HEK293 (cell line): Measurements from ENCODE around the gene SPAG5.

Source experiments
- GLI4 ChIP-seq: fragments of 450-650 bp; formaldehyde crosslinking; IDR thresholded peaks from 2 replicates; pipeline ENCODE4 v1.5.1; 2016; ENCODE audit warnings: missing biosample characterization, missing genetic modification characterization
- ZNF23 ChIP-seq: fragments of 450-650 bp; formaldehyde crosslinking; IDR thresholded peaks from 2 replicates; pipeline ENCODE4 v1.5.1; 2016; ENCODE audit warnings: missing biosample characterization, missing genetic modification characterization, borderline replicate concordance
- ZNF335 ChIP-seq: fragments of 450-650 bp; formaldehyde crosslinking; conservative IDR thresholded peaks from 2 replicates; pipeline ENCODE4 v1.5.1; 2016; ENCODE audit warnings: missing biosample characterization, missing genetic modification characterization
- TF ChIP-seq, protein P1 (sequence below): fragments of 450-650 bp; formaldehyde crosslinking; IDR thresholded peaks from 2 replicates; pipeline ENCODE4 v1.5.1; 2016; ENCODE audit warnings: missing biosample characterization, missing genetic modification characterization
- TF ChIP-seq, protein P2 (sequence below): fragments of 450-650 bp; formaldehyde crosslinking; IDR thresholded peaks from 2 replicates; pipeline ENCODE4 v1.5.1; 2016; ENCODE audit warnings: missing biosample characterization, missing genetic modification characterization
- TF ChIP-seq, protein P3 (sequence below): fragments of 450-650 bp; formaldehyde crosslinking; IDR thresholded peaks from 2 replicates; pipeline ENCODE4 v1.5.1; 2016; ENCODE audit warnings: missing biosample characterization, missing genetic modification characterization, borderline replicate concordance

DNA sequence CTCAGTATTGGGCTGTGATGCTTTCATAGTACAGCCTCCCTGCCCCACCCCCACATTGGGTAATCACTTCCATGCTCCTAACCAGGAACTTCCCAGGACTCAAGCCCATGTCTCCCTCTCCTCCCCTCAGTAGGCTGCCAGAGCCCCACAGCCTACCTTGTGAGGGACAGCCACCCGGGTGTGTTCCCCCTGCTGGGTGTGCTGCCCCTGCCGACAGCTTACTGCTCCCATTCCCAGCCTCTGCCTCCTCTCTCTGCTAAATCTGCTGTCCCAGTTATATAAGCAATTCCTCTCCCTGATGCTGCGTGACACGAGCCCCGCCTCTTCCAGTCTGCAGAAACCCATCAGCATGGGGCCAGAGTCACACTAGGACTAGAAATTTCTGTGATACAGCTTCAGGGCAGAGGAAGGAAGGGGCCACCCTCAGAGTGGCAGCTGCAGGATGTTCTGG is 15.1 kb upstream of the SPAG5 start, which contains the start of gene RSKR:
- no peak for TF ChIP-seq ZNF335 (tag by site-specific recombination)
- TF ChIP-seq, protein P1, sequence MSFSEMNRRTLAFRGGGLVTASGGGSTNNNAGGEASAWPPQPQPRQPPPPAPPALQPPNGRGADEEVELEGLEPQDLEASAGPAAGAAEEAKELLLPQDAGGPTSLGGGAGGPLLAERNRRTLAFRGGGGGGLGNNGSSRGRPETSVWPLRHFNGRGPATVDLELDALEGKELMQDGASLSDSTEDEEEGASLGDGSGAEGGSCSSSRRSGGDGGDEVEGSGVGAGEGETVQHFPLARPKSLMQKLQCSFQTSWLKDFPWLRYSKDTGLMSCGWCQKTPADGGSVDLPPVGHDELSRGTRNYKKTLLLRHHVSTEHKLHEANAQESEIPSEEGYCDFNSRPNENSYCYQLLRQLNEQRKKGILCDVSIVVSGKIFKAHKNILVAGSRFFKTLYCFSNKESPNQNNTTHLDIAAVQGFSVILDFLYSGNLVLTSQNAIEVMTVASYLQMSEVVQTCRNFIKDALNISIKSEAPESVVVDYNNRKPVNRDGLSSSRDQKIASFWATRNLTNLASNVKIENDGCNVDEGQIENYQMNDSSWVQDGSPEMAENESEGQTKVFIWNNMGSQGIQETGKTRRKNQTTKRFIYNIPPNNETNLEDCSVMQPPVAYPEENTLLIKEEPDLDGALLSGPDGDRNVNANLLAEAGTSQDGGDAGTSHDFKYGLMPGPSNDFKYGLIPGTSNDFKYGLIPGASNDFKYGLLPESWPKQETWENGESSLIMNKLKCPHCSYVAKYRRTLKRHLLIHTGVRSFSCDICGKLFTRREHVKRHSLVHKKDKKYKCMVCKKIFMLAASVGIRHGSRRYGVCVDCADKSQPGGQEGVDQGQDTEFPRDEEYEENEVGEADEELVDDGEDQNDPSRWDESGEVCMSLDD (tag by site-specific recombination) = no peak
- TF ChIP-seq ZNF23 = no peak
- TF ChIP-seq, protein P2, sequence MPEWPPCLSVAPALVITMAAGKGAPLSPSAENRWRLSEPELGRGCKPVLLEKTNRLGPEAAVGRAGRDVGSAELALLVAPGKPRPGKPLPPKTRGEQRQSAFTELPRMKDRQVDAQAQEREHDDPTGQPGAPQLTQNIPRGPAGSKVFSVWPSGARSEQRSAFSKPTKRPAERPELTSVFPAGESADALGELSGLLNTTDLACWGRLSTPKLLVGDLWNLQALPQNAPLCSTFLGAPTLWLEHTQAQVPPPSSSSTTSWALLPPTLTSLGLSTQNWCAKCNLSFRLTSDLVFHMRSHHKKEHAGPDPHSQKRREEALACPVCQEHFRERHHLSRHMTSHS = no peak
- TF ChIP-seq, protein P3, sequence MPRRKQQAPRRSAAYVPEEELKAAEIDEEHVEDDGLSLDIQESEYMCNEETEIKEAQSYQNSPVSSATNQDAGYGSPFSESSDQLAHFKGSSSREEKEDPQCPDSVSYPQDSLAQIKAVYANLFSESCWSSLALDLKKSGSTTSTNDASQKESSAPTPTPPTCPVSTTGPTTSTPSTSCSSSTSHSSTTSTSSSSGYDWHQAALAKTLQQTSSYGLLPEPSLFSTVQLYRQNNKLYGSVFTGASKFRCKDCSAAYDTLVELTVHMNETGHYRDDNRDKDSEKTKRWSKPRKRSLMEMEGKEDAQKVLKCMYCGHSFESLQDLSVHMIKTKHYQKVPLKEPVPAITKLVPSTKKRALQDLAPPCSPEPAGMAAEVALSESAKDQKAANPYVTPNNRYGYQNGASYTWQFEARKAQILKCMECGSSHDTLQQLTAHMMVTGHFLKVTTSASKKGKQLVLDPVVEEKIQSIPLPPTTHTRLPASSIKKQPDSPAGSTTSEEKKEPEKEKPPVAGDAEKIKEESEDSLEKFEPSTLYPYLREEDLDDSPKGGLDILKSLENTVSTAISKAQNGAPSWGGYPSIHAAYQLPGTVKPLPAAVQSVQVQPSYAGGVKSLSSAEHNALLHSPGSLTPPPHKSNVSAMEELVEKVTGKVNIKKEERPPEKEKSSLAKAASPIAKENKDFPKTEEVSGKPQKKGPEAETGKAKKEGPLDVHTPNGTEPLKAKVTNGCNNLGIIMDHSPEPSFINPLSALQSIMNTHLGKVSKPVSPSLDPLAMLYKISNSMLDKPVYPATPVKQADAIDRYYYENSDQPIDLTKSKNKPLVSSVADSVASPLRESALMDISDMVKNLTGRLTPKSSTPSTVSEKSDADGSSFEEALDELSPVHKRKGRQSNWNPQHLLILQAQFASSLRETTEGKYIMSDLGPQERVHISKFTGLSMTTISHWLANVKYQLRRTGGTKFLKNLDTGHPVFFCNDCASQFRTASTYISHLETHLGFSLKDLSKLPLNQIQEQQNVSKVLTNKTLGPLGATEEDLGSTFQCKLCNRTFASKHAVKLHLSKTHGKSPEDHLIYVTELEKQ (tag by site-specific recombination) = no peak
- no peak for TF ChIP-seq GLI4
